Liver (tissue), 9 donors: ENCODE data around the gene LRPAP1. TPM values are rescaled to one million over a fixed set of nuclear protein-coding genes. Genes with fewer than 3 reads are reported as not detected.
"Not testable (repeated sequence)": the region's sequence is repeated elsewhere in the genome, so short reads cannot be mapped to it uniquely, and the experiment has no call there.

Source experiments
- DNase-seq: peaks from one replicate; pipeline ENCODE4 v3.0.0-alpha.2; 2017; ENCODE audit warnings: low spot score
- H3K27ac ChIP-seq, 2 donors: one replicate each; pipeline ENCODE4 v1.7.0; 2013; ENCODE audit warnings: inconsistent platforms in 2 of 2, low read length in 2 of 2, control low read depth in 1 of 2, low read depth in 1 of 2, mild to moderate bottlenecking in 1 of 2
- H3K27me3 ChIP-seq, 4 donors: one replicate each; pipeline versions ENCODE4 v1.6.1 to v1.7.0; 2013; ENCODE audit warnings: low read length in 3 of 4, inconsistent platforms in 1 of 4, mild to moderate bottlenecking in 1 of 4, moderate library complexity in 1 of 4; ENCODE audit not compliant: control insufficient read depth in 4 of 4, insufficient read depth in 4 of 4
- H3K36me3 ChIP-seq, 4 donors: one replicate each; pipeline versions ENCODE4 v1.6.1 to v1.7.0; 2013; ENCODE audit warnings: low read length in 3 of 4, mild to moderate bottlenecking in 3 of 4, low read depth in 1 of 4, moderate library complexity in 1 of 4; ENCODE audit not compliant: control insufficient read depth in 4 of 4, insufficient read depth in 3 of 4
- H3K4me1 ChIP-seq, 4 donors: one replicate each; pipeline versions ENCODE4 v1.6.1 to v1.7.0; 2013; ENCODE audit warnings: low read length in 3 of 4, mild to moderate bottlenecking in 3 of 4, moderate library complexity in 1 of 4; ENCODE audit not compliant: control insufficient read depth in 4 of 4, insufficient read depth in 4 of 4
- H3K4me3 ChIP-seq, 3 donors: one replicate each; pipeline versions ENCODE4 v1.6.1 to v1.7.0; 2013; ENCODE audit warnings: low read length in 3 of 3, control low read depth in 1 of 3, low read depth in 1 of 3, mild to moderate bottlenecking in 1 of 3
- H3K9ac ChIP-seq, 2 donors: one replicate each; pipeline ENCODE4 v1.7.0; 2013; ENCODE audit warnings: low read length in 2 of 2, mild to moderate bottlenecking in 2 of 2, moderate library complexity in 2 of 2, control low read depth in 1 of 2, low read depth in 1 of 2
- H3K9me3 ChIP-seq, 4 donors: one replicate each; pipeline versions ENCODE4 v1.6.1 to v1.7.0; 2013; ENCODE audit warnings: low read length in 3 of 4; ENCODE audit not compliant: control insufficient read depth in 4 of 4
- GABPA ChIP-seq, 2 donors: IDR thresholded peaks in 1 of 2; conservative IDR thresholded peaks in 1 of 2; 2 replicates each; pipeline ENCODE4 v1.6.1; 2016; ENCODE audit warnings: antibody characterized with exemption in 2 of 2, mild to moderate bottlenecking in 1 of 2, moderate library complexity in 1 of 2
- JUND ChIP-seq, 2 donors: IDR thresholded peaks; 2 replicates each; pipeline ENCODE4 v1.6.1; 2016; ENCODE audit warnings: antibody characterized with exemption in 2 of 2
- NR2F2 ChIP-seq: IDR thresholded peaks from 2 replicates; pipeline ENCODE4 v1.6.1; 2016; ENCODE audit warnings: antibody characterized with exemption
- SP1 ChIP-seq: IDR thresholded peaks from 2 replicates; pipeline ENCODE4 v1.6.1; 2018; ENCODE audit warnings: antibody characterized with exemption, mild to moderate bottlenecking
- TAF1 ChIP-seq: conservative IDR thresholded peaks from 2 replicates; pipeline ENCODE4 v1.6.1; 2016; ENCODE audit warnings: antibody characterized with exemption, mild to moderate bottlenecking
- YY1 ChIP-seq: IDR thresholded peaks from 2 replicates; pipeline ENCODE4 v1.6.1; 2016; ENCODE audit warnings: antibody characterized with exemption, mild to moderate bottlenecking
- ZBTB33 ChIP-seq: IDR thresholded peaks from 2 replicates; pipeline ENCODE4 v1.6.1; 2016; ENCODE audit warnings: antibody characterized with exemption
- WGBS: extraction: QIAGEN DNeasy Blood & Tissue Kit; methylation state at CpG from one replicate; pipeline ENCODE4 v1.1.7; 2013; 5-methylcytosine and 5-hydroxymethylcytosine counted together
- polyA plus RNA-seq, 2 donors: library from polyadenylated mRNA; stranded (reverse) in 1 of 2; unstranded in 1 of 2; fragments of 200-250 nt in 1 of 2; fragments of >200 nt in 1 of 2; fragmentation: Nextera tagmentation in 1 of 2; extraction: Ambion mirVana in 1 of 2; gene quantifications; one replicate each; pipeline versions ENCODE4 v1.2.1 to v1.2.3, GENCODE V29; 2013 to 2015
- total RNA-seq, 2 donors: library from RNA; depleted of rRNA; stranded (reverse); fragments of >200 nt; gene quantifications; one replicate each; pipeline ENCODE4 v1.2.3, GENCODE V29; 2014
- TF ChIP-seq, protein P1 (sequence below): IDR thresholded peaks from 2 replicates; pipeline ENCODE4 v1.6.1; 2016; ENCODE audit warnings: antibody characterized with exemption, mild to moderate bottlenecking
- donor health status: healthy.
- donor health status: healthy.
- donor health status: healthy.
- donor health status: healthy.
- donor health status: healthy.

Gene LRPAP1, protein sequence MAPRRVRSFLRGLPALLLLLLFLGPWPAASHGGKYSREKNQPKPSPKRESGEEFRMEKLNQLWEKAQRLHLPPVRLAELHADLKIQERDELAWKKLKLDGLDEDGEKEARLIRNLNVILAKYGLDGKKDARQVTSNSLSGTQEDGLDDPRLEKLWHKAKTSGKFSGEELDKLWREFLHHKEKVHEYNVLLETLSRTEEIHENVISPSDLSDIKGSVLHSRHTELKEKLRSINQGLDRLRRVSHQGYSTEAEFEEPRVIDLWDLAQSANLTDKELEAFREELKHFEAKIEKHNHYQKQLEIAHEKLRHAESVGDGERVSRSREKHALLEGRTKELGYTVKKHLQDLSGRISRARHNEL
- total RNA-seq (100 to 1,000 TPM in 1 of 2 donors, 10 to 100 TPM in 1; 46.1 to 103 TPM), polyA plus RNA-seq (100 to 1,000 TPM; 113 to 134 TPM)

GRCh38 chr4:3531879-3532750 is at the start of gene LRPAP1:
Gene LRPAP1, minus strand, starts transcription at chr4:3532422. Its CDS starts 10 bp downstream, at chr4:3532412.
- WGBS: under 1% methylated on average over 84 of the region's 84 CpGs
- peaks cover 11 to 30% (median 17%) of the 10 kb centered on the region in 4 donors for H3K4me1 ChIP-seq
- peak; percentile 97 for DNase-seq
- peak within 1 kb of the TSS; percentile 65 to 97 (median 92) for H3K4me3 ChIP-seq
- peaks cover 0 to 5% (median 1%) of the 10 kb centered on the region in 4 donors for H3K36me3 ChIP-seq
- TF ChIP-seq GABPA (IDR thresholded peaks at IDR 0.05 in 1 of 2, conservative IDR thresholded peaks at IDR 0.05 in 1 of 2): peak in 1 of 2 donors; percentile 8
- TF ChIP-seq YY1: peak; percentile 94
- TF ChIP-seq, protein P1, sequence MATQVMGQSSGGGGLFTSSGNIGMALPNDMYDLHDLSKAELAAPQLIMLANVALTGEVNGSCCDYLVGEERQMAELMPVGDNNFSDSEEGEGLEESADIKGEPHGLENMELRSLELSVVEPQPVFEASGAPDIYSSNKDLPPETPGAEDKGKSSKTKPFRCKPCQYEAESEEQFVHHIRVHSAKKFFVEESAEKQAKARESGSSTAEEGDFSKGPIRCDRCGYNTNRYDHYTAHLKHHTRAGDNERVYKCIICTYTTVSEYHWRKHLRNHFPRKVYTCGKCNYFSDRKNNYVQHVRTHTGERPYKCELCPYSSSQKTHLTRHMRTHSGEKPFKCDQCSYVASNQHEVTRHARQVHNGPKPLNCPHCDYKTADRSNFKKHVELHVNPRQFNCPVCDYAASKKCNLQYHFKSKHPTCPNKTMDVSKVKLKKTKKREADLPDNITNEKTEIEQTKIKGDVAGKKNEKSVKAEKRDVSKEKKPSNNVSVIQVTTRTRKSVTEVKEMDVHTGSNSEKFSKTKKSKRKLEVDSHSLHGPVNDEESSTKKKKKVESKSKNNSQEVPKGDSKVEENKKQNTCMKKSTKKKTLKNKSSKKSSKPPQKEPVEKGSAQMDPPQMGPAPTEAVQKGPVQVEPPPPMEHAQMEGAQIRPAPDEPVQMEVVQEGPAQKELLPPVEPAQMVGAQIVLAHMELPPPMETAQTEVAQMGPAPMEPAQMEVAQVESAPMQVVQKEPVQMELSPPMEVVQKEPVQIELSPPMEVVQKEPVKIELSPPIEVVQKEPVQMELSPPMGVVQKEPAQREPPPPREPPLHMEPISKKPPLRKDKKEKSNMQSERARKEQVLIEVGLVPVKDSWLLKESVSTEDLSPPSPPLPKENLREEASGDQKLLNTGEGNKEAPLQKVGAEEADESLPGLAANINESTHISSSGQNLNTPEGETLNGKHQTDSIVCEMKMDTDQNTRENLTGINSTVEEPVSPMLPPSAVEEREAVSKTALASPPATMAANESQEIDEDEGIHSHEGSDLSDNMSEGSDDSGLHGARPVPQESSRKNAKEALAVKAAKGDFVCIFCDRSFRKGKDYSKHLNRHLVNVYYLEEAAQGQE: peak; percentile 84
- TF ChIP-seq ZBTB33: no peak
- TF ChIP-seq SP1: peak; percentile 49
- no peak for TF ChIP-seq NR2F2
- TF ChIP-seq TAF1: peak; percentile 95
- no peak for TF ChIP-seq JUND (IDR thresholded peaks at IDR 0.05)
- no peaks in the 10 kb centered on the region for H3K9me3 ChIP-seq
- H3K27ac ChIP-seq: peak within 1 kb of the TSS in 1 of 2 donors; percentile 57
- peak within 1 kb of the TSS in 1 of 2 donors; percentile 43 for H3K9ac ChIP-seq
- H3K27me3 ChIP-seq: no peaks in the 10 kb centered on the region

DNA sequence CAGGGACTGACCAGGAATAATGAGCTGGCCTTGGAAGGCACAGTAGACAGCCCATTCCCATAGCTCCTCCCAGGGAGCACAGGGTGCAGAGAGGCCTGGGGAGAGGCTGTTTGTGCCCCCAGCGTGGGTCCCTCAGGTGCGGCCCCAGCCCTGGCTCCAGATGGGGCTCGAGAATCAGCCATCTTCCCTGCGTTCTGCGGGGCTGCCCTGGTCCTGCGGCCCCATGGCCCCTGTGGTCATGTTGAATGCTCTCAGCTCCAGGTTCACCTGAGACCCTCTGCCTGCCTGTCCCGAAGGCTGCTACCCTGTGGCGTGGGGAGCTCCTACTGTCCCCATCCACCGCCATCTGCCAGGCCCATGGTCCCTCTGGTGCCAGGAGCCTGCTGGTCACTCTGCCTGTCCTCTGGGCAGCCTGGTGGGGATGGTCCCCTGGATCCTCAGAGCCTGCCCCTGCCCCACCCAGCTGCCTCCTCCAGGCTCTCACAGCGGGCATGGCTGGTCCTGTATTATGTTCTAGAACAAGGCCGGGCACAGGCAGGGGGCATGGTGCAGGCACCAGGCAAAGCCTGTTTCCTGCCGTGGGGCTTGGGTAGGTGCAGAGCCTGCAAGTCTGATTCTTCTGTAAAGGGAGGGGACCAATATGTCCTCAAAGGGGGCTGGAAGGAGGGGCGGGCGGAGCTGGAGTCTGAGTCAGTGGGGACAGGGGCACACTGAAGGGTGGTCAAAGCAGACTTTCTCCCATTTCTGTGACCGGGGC is 49.3 kb upstream of the LRPAP1 start:
- not testable (repeated sequence) for H3K9ac ChIP-seq, H3K4me3 ChIP-seq, DNase-seq, H3K4me1 ChIP-seq, H3K27me3 ChIP-seq, H3K9me3 ChIP-seq, H3K36me3 ChIP-seq, H3K27ac ChIP-seq
- 95% methylated on average over 15 of the region's 15 CpGs for WGBS

- 71% methylated on average over 9 of the region's 9 CpGs for WGBS
- not testable (repeated sequence) for H3K9ac ChIP-seq
Observed at GRCh38 chr4:3580859-3581258, 48.6 kb upstream of the LRPAP1 start.

GRCh38 chr4:3578527-3579144 is 46.4 kb upstream of the LRPAP1 start:
- not testable (repeated sequence) for H3K36me3 ChIP-seq, H3K9me3 ChIP-seq, H3K4me1 ChIP-seq, H3K27me3 ChIP-seq, H3K27ac ChIP-seq, DNase-seq, H3K9ac ChIP-seq, H3K4me3 ChIP-seq
- 86% methylated on average over 3 of the region's 4 CpGs for WGBS

More at GRCh38 chr4:3580859-3581258, 48.6 kb upstream of the LRPAP1 start:
- not testable (repeated sequence) for H3K27ac ChIP-seq, H3K36me3 ChIP-seq, DNase-seq, H3K4me1 ChIP-seq, H3K4me3 ChIP-seq, H3K27me3 ChIP-seq, H3K9me3 ChIP-seq

DNA sequence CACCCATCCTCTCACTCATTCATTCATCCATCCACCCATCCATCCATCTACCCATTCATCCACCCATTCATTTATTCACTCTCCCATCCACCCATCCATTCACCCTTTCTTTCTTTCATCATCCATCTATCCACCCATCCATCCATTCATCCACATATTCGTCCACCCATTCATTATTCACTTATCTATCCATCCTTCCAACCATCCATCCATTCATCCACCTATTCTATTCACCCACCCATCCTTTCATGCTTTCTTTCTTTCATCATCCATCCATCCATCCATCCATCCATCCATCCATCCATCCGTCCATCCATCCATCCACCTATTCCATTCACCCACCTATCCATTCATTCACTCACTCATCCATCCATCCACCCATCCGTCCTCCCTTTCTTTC is 45.8 kb upstream of the LRPAP1 start:
- not testable (repeated sequence) for DNase-seq, H3K4me1 ChIP-seq, H3K9ac ChIP-seq, H3K4me3 ChIP-seq, H3K36me3 ChIP-seq, H3K27me3 ChIP-seq, H3K27ac ChIP-seq, H3K9me3 ChIP-seq
- WGBS: 85% methylated on average over 3 of the region's 3 CpGs
